ENCODE data around the gene CPXM2.

The CPXM2 gene

DNA sequence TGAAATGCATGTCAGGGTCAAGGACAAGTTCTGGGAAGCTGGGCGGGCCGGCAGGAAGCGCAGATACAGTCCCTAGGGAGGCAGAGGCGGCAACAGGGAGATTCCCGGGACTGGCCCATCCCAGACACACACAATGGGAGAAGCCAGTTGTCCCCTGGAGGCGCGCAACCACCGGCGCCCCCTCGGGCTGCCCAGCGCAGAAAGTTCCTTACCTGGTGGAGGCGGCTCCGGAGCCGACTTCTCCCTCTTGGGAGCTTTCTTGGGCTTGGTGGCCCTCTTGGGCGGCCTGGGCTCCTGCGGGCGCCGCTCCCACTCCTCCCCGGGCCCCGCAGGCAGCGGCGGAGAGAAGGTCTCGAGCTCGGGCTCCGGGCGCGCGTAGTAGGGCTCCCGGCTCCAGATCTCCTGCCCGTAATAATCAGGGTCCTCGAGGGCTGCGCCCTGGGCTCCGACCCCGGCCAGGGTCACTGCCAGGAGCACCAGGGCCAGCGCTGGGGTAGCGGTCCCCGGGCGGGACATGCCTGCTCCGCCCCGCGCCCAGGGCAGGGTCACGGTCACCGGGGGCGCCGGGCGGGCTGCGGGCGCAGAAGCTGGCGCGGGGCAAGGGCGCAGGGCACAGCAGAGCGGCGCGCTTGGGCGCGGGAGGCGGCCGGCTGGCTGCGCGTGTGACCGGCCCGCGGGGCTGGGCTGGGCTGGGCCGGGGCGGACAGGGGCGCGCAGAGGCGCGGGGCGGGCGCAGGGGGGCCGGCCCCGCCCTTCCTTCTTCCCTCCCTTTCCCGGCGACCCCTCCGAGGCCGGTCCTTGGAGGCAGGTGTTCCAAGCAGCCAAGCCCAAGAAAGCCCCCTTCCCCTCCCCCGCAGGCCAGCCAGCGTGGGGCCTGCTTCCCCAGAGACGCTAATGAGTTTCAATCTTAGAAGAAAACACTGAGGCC is at the start of gene CPXM2:
Gene CPXM2, minus strand, starts transcription at position 664 of the 928 bp plus-strand sequence. Its CDS starts 148 bp downstream, at position 516.
- DNase-seq = no peak

DNA sequence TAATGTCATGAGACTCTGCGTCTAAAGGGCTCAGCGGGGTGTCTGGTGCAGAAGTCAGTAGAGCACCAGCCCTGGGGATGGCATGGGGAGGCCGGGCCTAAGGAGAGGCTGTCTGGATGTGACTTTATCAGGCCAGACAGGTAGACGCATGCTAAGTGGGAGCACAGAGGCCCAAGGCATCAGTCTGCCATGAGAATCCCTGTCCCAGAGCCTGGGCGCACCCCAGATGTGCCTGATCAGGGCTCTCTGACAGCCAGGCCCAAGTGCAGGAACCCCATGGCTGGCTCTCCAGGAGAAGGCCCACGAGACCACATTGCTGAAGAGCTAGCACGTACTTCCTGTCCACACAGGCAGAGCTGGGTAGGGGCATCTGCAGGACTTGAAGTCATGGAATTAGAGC is 48.0 kb upstream of the CPXM2 start:
- DNase-seq = no peak

DNA sequence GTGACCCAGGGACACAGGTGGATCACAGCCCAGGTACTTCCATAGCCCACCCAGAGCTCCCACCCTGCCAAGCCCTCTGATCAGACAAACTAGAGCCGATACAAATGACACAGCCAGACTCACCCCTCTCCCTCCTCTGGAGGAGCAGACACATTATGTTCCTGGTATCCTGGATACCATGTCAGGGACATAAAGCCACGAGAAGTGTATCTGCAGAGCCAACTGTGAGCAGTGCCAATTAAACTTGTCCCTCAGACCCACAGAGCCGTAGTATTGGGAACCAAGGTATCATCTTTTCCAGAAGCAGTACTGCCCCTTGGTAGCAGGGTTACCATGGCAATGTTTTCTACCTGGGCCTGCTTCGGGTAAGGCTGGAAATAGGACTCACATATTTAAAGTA is 47.3 kb upstream of the CPXM2 start:
- no peak for DNase-seq

DNA sequence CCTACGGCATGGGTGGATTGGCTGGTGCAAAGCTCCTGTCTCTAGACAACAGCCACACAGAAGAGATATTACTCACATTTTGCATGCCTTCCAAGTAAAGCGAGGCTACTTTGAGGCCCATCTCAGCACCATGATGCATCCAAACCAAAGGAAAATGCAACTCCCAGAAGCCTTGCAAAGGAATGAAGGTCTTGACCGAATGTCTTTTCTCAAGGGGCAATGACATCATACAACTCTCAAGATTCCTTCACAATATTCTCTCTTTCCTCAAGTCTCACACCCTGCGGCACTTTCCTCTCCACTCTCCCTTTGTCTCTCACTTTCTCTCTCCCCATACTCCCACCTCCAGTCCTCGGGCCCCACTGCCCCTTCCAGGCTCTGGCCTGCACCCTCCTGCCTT is 44.8 kb upstream of the CPXM2 start:
- DNase-seq = no peak

DNA sequence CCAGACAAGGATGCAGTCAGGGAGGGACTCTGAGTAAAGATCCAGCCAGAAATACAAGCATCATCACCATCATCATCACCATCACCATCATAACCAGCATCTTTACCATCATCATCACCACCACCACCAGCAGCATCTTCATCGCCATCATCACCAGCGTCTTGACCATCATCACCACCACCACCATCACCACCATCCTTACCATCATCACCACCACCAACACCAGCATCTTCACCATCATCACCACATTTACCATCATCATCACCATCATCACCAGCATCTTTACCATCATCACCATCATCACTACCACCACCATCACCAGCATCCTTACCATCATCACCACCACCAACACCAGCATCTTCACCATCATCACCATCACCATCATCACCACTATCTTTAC is 44.1 kb upstream of the CPXM2 start:
- no peak for DNase-seq

DNA sequence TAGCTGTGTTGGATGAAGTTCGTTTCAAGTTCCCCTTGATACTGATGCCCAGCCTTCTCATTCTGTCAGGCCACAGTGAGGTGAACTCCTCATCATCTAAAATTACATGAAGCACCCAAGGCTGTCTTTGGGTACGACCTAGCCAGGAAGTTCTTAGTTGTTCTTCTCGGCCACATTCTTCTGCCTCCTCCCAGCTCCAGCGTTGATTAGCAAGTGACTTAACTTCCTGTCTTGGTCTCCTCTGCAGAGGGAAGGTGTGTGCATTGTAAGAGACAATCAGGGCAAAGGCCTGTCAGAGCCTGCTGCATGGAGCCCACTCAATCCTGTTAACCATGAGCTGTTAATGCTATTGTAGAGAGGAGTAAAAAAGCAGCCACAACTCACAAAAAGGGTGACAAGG is 43.2 kb upstream of the CPXM2 start:
- no peak for DNase-seq

DNA sequence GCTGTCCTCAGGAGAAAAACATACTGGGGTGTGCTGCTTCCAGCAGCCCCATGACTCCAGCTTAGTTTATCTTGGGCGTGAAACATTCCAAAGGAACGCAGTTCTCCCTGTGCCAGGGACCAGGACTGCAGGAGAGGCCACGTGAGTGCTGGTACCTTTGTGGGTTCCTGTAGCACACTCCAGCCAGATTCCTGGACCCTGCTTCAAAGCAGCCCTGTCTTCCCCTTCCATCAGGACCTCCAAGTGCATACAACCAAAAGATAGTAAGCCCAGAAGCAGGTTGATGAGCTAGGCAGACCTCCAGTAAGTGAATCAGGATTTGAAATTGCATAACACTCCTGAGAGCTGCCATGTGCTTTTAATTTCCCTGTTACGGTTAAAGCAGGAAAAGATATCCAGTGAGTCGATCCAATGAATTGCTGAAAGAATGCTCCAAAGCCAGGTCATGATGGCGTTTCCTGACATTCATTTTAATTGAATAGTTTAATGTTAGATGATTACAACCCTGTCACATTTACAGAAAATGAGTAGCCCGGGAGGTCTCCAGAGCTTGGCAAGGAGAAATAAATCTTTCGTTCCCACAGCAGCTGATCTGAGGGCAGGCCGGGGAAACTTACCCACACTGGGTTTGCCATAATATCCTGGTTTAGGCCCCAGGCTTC is 38.9 kb upstream of the CPXM2 start:
- DNase-seq = no peak

DNA sequence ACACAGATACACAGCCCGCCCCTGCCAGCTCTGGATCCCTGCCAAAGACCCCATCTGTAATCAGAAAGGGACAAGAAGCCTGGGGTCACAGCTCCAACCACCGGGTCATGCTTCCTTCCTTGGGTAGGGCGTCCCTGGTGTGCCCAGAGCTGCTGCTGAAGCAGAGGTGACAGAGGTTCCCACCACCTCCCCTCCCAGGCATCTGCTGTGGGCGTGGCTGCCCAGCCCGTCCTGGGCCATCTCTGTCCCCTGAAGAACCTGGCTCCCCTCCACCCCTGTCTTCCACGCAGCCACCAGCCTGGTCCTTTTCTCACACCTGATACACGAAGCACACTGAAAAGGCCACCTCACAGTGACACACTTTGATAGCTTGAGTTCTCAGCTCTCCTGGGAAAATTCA is 38.2 kb upstream of the CPXM2 start:
- DNase-seq = no peak

DNA sequence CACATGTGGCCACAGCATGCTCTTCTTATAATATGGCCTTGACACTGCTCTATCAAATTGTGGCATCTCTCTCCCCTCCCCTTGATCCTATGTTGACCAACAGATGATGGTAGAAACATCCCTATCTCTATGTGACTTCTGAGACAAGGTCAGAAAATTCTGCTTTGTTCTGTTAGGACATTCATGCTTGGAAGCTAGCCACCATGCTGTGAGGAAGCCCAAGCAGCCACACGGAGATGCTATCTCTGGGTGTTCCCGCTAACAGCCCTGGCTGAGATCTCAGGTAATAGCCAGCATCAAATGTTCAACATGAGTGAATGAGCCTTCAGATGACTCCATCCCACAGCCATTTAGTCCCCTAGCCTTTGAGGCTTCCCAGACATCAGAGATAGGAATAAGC is 36.8 kb upstream of the CPXM2 start:
- DNase-seq = no peak

DNA sequence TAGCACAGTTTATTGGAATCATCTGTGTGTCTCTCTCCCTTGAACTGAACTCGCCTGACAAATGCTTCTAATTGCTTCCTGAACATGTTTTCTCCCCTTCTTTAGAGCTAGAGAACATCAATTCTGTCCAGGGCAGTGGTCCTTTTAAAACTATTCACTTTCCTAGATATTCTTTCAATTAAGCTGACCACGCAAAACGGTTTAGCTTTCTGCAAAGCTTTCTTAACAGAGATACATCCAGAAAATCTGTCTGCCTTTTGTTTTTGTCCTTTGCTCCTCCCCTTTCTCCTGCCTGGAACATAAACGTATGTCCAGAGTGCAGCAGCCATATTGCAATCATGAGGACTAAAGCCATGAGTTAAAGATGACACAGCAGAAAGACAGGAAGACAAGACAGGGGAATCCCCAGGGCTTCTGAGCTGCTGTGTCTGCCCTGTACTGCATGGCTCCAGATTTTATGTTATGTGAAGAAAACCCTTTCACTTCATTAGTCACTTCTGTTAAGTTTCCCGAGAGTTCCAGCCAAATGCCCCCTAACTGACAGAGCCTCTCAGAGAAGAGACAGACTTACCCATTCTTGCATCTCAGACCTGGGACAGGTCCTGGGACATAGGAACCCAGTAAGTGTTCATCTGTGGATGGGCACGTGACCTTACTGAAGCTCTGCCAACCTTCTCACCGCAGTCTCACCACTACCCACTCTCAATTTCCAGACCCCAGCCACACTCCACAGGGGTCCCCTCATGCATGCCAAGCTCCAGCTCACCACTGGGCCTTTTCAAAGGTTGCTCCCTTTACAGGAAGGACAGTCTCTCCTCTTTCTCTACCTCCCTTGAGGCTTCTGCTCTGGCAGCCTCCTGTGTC is 35.0 kb upstream of the CPXM2 start:
- no peak for DNase-seq

DNA sequence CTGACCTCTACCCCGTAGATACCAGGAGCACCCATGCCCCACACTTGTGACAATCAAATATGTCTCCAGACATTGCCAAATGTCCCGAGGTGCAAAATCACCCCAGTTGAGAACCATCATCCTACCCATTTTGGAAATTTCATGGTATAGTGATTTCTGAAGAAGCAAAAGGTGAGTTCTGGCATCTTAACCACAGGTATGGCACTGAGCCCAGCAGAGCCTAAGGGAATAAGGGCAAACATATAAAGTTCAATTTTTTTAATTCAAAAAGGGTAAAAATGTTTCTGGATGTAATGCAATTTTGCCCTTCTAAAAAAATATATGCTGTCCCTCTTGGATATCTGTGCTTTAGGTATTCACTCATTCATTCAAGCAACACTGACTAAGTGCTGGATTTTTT is 30.5 kb upstream of the CPXM2 start:
- DNase-seq = no peak

DNA sequence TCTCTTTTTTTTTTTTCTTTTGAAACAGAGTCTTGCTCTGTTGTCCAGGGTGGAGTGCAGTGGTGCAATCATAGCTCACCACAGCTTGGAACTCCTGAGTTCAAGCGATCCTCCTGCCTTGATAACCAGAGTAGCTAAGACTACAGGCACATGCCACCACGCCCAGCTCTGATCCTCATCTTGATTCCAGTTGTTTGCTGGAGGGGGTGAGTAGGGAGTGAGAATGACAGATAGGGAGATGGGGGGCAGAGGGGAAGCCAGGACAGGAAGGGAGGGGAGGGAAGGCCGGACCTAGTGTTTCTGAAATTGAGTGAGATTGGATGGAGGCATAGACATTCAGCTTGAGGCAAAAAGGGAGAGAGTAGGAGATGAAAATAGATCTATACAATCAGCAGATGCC is 25.2 kb upstream of the CPXM2 start:
- no peak for DNase-seq

DNA sequence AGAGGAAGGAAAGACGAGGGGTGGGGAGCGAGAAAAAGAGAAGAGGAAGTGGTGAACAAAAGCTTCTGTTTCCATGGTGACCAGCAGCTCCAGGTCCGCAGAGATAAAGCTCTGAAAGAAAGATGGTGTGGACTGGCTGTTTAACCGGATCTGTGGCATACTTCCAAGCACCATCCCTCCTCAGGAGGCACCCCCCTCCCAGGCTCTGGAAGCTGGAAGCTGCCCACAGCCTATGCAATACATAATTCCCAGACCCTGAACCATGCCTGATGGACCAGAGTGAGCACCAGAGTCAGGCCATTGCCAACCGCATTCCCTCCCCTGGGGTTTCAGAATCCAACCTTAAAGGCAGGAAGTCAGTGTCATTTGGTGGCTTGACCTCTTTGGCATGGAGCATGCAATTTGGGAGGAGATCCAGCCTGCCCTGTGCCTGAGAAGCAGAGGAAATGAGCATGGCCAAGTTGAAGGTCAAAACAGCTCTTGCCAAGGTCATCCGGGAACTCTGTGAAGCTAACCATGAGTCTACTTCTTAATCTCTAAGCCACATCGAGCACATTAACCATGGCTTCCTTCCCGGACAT is 22.2 kb upstream of the CPXM2 start:
- DNase-seq = no peak

DNA sequence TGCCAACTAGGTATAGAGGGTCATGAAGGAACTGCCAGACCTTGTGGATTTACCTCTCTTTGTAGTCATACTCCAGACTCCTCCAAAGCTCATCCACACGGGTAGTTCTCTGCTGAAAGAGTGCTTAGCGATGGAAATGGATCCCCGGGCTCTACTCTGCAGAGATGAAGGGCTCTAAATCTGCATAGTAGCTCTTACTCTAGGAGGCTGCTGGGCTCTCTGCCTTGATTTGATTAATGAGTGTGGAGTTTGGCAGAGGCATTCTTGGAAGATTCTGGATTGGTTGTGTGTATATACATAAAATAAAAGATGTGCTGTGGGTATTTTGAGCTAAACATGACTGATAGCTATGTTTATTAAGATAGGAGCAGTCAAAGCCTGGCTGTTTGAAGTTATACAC is 21.3 kb upstream of the CPXM2 start:
- no peak for DNase-seq

DNA sequence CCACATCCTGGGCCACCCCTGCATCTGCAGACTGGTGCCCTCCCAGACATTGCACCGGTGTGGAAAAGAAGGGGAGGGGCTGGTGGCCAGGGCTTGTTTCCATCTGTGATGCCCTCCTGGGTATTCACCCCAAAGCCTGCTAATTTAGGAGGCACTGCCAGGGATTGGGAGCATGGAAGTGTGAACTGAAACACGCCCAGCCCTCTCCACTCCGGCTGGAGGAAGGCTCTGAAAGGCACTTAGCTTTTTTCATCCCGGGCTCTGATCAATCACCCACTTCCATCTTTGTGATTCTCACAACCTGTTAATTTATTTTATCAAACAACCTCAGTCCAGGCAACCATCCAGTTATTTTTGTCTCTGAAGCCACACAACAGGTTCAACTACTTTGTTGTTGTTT is 20.9 kb upstream of the CPXM2 start:
- no peak for DNase-seq

DNA sequence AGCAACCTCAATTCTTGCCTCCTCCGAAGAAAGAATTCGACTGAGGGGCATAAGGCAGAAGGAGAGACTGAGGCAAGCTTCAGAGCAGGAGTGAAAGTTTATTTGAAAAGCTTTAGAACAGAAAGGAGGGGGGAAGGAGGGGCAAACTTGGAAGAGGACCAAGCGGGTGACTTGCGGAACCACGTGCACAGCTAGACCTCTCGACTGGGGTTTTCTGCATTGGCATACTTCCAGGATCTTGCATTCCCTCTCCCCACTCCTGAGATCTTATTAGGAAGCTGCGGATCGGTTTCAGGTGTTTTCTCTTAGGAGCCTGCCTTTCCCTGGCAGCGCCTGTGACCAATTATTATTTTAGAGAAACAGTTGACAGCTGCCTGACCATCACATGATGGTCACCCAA is 20.3 kb upstream of the CPXM2 start:
- DNase-seq = no peak

DNA sequence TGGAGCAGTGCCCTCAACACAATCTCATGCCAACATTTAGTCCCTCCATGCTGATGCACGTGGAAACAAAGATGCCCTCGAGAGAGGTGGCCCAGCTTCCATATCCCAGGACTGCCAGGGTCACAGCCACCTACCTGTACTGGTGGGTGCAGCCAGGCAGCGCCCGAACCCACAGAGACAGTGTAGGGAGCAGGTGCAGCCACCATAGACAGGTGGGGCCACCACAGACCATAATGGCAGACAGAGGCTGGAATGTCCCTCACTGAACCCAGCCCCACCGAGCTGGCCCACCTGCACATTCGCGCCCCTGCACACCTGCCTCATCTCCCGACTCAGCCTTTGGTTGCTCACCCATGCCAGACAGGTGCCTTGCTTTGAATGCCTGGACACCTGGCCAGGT is 18.3 kb upstream of the CPXM2 start:
- DNase-seq = no peak

DNA sequence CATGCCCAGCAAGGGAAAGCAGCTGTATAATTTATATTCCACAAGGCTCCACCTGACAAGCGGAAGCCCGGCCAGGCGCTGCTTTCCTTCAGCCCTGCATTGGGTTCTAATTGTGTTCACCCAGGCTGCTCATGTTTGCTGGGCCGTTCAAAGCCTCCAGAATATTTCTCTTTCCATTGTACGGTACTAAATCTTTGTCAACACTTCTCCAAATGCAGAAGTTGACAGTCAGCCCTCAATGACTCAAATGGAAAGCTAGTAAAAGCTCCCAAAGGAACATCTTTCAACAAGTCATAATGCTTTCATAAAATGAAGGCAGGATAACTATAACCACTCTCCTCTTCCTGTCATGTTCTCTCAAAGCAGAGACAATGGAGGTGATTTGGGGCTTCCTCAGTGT is 17.8 kb upstream of the CPXM2 start:
- DNase-seq = no peak

DNA sequence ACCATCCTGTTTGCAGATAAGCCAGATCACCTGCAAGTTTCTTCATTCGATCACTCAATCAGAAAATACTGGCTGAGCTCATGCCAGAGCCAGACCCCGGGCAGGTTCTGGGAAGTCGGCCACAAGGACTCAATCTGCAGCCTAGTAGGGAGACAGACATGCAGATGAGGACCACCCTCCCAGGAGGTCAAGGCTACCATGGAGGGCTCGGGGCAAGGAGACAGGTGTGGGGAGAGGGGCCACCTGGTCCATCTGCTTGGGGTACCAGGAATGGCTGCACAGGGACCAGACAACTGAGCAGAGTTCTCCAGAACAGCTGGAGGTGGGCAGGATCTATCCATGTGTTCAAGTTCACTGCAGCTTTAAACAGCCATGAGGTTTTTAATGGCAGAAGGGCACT is 16.8 kb upstream of the CPXM2 start:
- DNase-seq = no peak

DNA sequence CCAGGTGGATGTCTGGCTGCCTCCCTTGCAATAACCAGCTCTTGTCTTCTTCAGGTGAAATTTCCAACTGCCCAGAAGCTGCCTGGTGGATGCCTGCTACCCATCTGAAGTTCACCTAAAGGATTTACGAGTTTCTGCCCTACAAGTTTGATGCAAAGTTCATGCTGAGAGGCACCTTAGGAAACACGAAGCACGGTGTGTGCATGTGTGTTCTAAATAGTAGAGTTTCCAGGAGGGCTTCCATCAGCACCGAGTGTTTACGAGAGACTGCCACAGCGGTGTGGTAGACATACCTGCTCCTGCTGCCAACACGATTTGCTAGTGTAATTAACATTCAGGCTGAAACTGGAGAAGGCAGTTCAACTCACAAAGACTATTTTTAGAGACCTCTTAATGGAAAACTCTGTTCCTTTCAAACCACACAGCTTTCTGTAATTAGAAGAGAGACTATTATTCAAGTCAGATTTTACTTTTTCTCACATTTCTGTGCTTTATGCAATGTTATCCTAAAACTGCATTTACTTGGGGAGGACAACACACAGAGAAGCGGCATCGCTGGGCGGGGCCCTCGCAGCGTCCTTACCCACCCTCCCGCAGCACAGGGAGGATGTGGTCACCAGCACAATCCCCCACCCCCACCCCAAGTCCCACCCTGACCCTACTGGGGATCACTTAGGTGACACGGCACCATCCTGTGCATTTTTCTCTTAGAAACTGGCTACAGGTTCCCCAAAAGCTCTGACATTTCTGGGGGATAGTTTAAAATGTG is 15.5 kb upstream of the CPXM2 start:
- DNase-seq = no peak

DNA sequence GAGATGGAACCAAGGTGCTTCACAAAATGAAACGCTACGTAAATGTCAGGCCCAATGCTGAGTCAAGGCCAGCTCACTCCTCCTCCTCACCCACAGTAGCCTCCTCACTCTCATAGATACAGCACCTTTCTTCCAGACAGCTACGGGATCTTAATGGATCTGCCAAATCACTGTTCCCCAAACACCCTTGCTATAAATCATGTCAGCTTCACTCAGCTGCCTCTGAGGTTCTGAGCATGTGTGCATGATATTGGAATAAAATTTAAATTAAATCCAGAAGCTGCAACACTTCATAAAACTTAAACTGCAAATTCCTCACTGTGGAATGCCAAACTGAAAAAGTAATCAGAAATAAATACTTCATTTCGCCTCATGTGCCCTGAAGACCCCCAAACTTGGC is 14.7 kb upstream of the CPXM2 start:
- DNase-seq = no peak

DNA sequence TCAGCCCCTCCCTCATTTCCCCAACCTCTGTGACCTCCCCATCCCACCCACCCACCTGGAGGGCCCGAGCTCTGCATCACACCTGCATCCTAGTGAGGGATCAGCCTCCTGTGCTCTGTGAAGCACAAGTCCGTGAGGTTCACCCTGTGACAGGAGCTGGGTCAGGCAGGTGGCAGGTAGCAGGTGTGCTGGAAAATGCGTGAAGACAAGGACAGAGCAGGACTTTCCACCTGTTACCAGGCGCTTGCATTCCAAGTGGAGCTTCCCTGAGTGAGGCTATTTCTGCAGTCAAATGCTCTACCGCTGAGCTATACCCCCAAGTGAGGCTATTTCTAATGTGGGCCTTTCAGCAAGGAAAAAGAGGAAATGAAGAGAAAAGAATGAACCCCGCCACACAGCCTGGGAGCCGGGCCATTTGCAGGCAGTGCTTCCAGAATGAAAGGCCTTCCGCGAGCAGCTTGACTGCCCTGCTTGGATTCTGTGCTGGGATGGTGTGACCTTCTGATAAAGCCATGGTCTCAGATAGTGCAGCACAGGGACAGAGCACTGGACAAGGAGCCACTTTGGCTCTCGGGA is 13.3 kb upstream of the CPXM2 start:
- DNase-seq = no peak

Measured in activated CD8-positive, alpha-beta memory T cell treated with anti-CD3 and anti-CD28 coated beads for 24 hours (primary cell).